RWPE1 (cell line): ENCODE data around the gene RASGEF1B.

Experiments
- CTCF ChIA-PET: fragments of 350-600 bp; sonication (Branson Sonifier 250); formaldehyde crosslinking; extraction: SDS; loops from one replicate; lab custom pipeline; 2021; lab: Yijun Ruan, JAX
- POLR2A ChIA-PET: fragments of 400-600 bp; formaldehyde crosslinking; extraction: SDS; loops from one replicate; lab custom pipeline; 2020; ENCODE audit warnings: antibody characterized with exemption; ENCODE audit not compliant: low non-redundant PET; lab: Yijun Ruan, JAX
- DNase-seq: peaks from one replicate; pipeline ENCODE4 v3.0.0; 2012; ENCODE audit warnings: low spot score
- H3K27ac ChIP-seq: fragments of 450-650 bp; 2 replicates; pipeline ENCODE4 v1.5.1; 2017
- TF ChIP-seq, protein P1 (sequence below): fragments of 450-650 bp; conservative IDR thresholded peaks from 2 replicates; pipeline ENCODE4 v1.5.1; 2017; ENCODE audit warnings: low read depth, mild to moderate bottlenecking

The RASGEF1B gene

DNA sequence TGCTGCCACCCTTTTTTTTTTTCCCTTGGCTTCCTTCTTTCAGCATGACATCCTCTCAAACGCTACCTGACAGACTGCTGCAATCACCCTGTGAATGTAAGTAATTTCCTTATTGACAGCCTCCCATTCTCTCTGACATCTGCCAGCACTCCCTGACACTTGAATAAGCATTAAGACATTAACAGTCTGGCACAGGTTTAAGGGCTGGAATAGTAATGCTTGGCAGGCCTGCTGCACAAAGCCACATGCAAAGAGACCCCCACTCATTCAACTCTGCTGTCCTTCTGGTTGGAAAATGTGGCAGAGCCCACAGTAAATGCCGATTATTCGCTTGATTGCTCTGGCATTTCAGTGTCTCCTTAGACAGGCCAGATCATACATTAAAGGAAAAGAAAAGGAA, 28.1 kb upstream of the RASGEF1B start:
- no peak overlapping the region for H3K27ac ChIP-seq
- TF ChIP-seq, protein P1, sequence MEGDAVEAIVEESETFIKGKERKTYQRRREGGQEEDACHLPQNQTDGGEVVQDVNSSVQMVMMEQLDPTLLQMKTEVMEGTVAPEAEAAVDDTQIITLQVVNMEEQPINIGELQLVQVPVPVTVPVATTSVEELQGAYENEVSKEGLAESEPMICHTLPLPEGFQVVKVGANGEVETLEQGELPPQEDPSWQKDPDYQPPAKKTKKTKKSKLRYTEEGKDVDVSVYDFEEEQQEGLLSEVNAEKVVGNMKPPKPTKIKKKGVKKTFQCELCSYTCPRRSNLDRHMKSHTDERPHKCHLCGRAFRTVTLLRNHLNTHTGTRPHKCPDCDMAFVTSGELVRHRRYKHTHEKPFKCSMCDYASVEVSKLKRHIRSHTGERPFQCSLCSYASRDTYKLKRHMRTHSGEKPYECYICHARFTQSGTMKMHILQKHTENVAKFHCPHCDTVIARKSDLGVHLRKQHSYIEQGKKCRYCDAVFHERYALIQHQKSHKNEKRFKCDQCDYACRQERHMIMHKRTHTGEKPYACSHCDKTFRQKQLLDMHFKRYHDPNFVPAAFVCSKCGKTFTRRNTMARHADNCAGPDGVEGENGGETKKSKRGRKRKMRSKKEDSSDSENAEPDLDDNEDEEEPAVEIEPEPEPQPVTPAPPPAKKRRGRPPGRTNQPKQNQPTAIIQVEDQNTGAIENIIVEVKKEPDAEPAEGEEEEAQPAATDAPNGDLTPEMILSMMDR, result no peak
- ChIA-PET POLR2A (no interaction called here), CTCF (no interaction called here)
- DNase-seq, result no peak

DNA sequence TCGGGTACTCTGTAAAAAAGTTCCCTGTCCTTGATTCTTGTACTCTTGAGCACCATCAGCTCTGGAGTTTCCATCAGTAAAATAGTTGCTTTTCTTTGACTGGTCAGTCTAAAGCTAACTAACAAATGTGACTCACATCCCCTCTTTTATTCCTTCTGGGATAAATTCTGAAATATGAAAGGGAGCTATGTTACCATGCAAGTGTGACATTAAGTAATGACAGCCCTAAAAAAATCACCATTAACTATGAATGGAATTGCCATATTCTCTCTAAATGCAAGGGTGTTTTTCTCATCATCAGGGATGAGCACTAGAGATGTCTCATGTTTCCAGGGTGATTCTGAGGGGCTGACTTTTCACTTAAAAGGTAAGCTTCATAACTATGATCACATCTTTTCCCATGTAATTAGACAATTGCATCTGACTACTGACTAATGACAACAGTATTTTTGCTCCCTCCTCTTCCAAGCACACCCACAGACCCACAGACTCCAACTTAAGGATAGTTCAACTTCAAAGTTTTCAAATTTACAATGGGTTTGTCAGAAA, 26.9 kb upstream of the RASGEF1B start:
- CTCF ChIA-PET, result no interaction called here

GRCh38 chr4:81498046-81498445, 26.3 kb upstream of the RASGEF1B start:
- DNase-seq, result no peak
- TF ChIP-seq, protein P1, result no peak
- no peak overlapping the region for H3K27ac ChIP-seq
- ChIA-PET CTCF (no interaction called here), POLR2A (no interaction called here)

More for the DNA sequence above, 26.9 kb upstream of the RASGEF1B start:
- POLR2A ChIA-PET, result no interaction called here
- no peak overlapping the region for H3K27ac ChIP-seq
- DNase-seq, result no peak
- TF ChIP-seq, protein P1, result no peak

- DNase-seq, result no peak
- H3K27ac ChIP-seq, result no peak overlapping the region
- TF ChIP-seq, protein P1, result no peak
- POLR2A ChIA-PET, result no interaction called here
- CTCF ChIA-PET, result no interaction called here
Measured at GRCh38 chr4:81495345-81495744, 23.6 kb upstream of the RASGEF1B start.

GRCh38 chr4:81494031-81494431, 22.3 kb upstream of the RASGEF1B start:
- TF ChIP-seq, protein P1, result no peak
- ChIA-PET CTCF (no interaction called here), POLR2A (no interaction called here)
- DNase-seq, result no peak
- H3K27ac ChIP-seq, result no peak overlapping the region

DNA sequence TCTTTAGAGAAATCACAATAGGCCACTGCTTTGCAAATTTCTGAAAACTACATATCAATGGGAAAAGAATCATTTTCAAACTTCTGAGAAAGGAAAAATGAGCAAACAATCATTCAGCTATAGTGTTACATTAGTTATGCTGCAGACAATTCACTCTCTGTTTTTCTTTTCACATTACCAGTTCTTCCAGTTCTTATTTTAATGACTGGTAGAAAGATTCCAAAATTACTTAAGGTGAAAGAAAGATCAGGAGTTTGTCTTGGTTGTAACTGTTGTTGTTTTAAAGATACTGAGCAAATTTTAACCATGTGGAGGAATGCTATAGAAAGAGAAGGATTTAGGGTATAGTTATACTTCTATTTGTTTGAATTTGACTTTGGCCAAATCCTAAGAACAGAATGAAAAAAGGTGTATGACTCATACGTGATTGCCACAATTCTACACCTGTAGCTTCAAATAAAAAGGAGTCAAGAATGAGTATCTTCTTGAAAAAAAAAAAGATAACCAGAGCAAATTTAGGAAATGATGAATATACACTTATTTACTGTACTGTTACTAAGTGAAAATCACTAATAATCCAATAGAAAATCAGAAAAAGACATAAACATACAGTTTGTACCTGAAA, 21.0 kb upstream of the RASGEF1B start:
- no peak for DNase-seq
- ChIA-PET POLR2A (no interaction called here), CTCF (no interaction called here)
- no peak overlapping the region for H3K27ac ChIP-seq
- TF ChIP-seq, protein P1, result no peak
